Mesenchymal stem cell (in vitro differentiated cells and primary cell): ENCODE results near the gene KISS1R.
A peak's percentile ranks its signal among the peaks of the same experiment; 100 is the strongest.

Experiments
- DNase-seq: peaks from one replicate; pipeline ENCODE4 v3.0.0-alpha.2; 2013
- H2AFZ ChIP-seq: one replicate; pipeline ENCODE4 v1.6.1; 2013; ENCODE audit warnings: low read depth, mild to moderate bottlenecking, control low read depth, inconsistent platforms, low read length, moderate library complexity
- H2AK5ac ChIP-seq: 2 replicates; pipeline ENCODE4 v1.6.1; 2013; ENCODE audit warnings: low read length, moderate library complexity, mild to moderate bottlenecking, inconsistent platforms; ENCODE audit not compliant: severe bottlenecking
- H2BK120ac ChIP-seq: one replicate; pipeline ENCODE4 v1.6.1; 2013; ENCODE audit warnings: low read depth, mild to moderate bottlenecking, inconsistent platforms, low read length, moderate library complexity
- H2BK12ac ChIP-seq, 2 experiments: one replicate each; pipeline ENCODE4 v1.6.1; 2013; ENCODE audit warnings: inconsistent platforms in 2 of 2, low read length in 2 of 2, mild to moderate bottlenecking in 2 of 2, moderate library complexity in 2 of 2, control low read depth in 1 of 2
- H2BK15ac ChIP-seq: one replicate; pipeline ENCODE4 v1.6.1; 2013; ENCODE audit warnings: mild to moderate bottlenecking, low read depth, inconsistent platforms; ENCODE audit not compliant: poor library complexity, severe bottlenecking
- H2BK5ac ChIP-seq: 2 replicates; pipeline ENCODE4 v1.6.1; 2013; ENCODE audit warnings: low read depth, mild to moderate bottlenecking, low read length, control low read depth, inconsistent platforms; ENCODE audit not compliant: poor library complexity, severe bottlenecking
- H3K14ac ChIP-seq, 2 experiments: one replicate each; pipeline ENCODE4 v1.6.1; 2013; ENCODE audit warnings: inconsistent platforms in 2 of 2, low read length in 2 of 2, control low read depth in 1 of 2, mild to moderate bottlenecking in 1 of 2, moderate library complexity in 1 of 2
- H3K18ac ChIP-seq, 2 experiments: one replicate each; pipeline ENCODE4 v1.6.1; 2013; ENCODE audit warnings: inconsistent platforms in 2 of 2, low read length in 2 of 2, control low read depth in 1 of 2, low read depth in 1 of 2, mild to moderate bottlenecking in 1 of 2
- H3K23ac ChIP-seq, 2 experiments: one replicate each; pipeline ENCODE4 v1.6.1; 2013; ENCODE audit warnings: inconsistent platforms in 2 of 2, low read length in 2 of 2, mild to moderate bottlenecking in 2 of 2, moderate library complexity in 2 of 2, control low read depth in 1 of 2
- H3K27ac ChIP-seq: 2 replicates; pipeline ENCODE4 v1.5.1; 2013; ENCODE audit warnings: mild to moderate bottlenecking, moderate library complexity, low read length, control low read depth, inconsistent platforms; ENCODE audit not compliant: poor library complexity, severe bottlenecking
- H3K27me3 ChIP-seq, 2 experiments: 2 replicates each; pipeline versions ENCODE4 v1.6.1 to v1.7.0; 2013; ENCODE audit warnings: low read length in 2 of 2, mild to moderate bottlenecking in 2 of 2, moderate library complexity in 2 of 2, control low read depth in 1 of 2, inconsistent platforms in 1 of 2; ENCODE audit not compliant: control insufficient read depth in 1 of 2, insufficient read depth in 1 of 2
- H3K36me3 ChIP-seq, 2 experiments: 2 replicates each; pipeline versions ENCODE4 v1.6.1 to v1.7.0; 2013; ENCODE audit warnings: low read length in 2 of 2, control low read depth in 1 of 2, inconsistent platforms in 1 of 2, low read depth in 1 of 2, mild to moderate bottlenecking in 1 of 2; ENCODE audit not compliant: insufficient read depth in 2 of 2, control insufficient read depth in 1 of 2
- H3K4ac ChIP-seq, 2 experiments: one replicate each; pipeline ENCODE4 v1.6.1; 2013; ENCODE audit warnings: inconsistent platforms in 2 of 2, low read length in 2 of 2, mild to moderate bottlenecking in 2 of 2, moderate library complexity in 2 of 2, control low read depth in 1 of 2, low read depth in 1 of 2
- H3K4me1 ChIP-seq: 2 replicates; pipeline ENCODE4 v1.6.1; 2013; ENCODE audit warnings: low read depth, low read length, control low read depth; ENCODE audit not compliant: control insufficient read depth, insufficient read depth
- H3K4me2 ChIP-seq: 2 replicates; pipeline ENCODE4 v1.6.1; 2013; ENCODE audit warnings: low read length, mild to moderate bottlenecking, inconsistent platforms; ENCODE audit not compliant: poor library complexity, severe bottlenecking
- H3K4me3 ChIP-seq, 2 experiments: 2 replicates each; pipeline versions ENCODE4 v1.5.1 to v1.7.0; 2013; ENCODE audit warnings: low read length in 2 of 2, mild to moderate bottlenecking in 2 of 2, control low read depth in 1 of 2, low read depth in 1 of 2; ENCODE audit not compliant: insufficient read depth in 1 of 2
- H3K79me1 ChIP-seq: replicated peaks from 2 replicates; pipeline ENCODE4 v1.6.1; 2013; ENCODE audit warnings: mild to moderate bottlenecking, control low read depth, low read length, inconsistent platforms; ENCODE audit not compliant: poor library complexity, severe bottlenecking
- H3K9ac ChIP-seq: 2 replicates; pipeline ENCODE4 v1.7.0; 2013; ENCODE audit warnings: mild to moderate bottlenecking, low read length, moderate library complexity
- H3K9me3 ChIP-seq: 2 replicates; pipeline ENCODE4 v1.7.0; 2013; ENCODE audit warnings: mild to moderate bottlenecking, low read length; ENCODE audit not compliant: control insufficient read depth
- H4K8ac ChIP-seq: one replicate; pipeline ENCODE4 v1.6.1; 2013; ENCODE audit warnings: inconsistent platforms, mild to moderate bottlenecking, low read length, moderate library complexity
- H4K91ac ChIP-seq: one replicate; pipeline ENCODE4 v1.6.1; 2013; ENCODE audit warnings: mild to moderate bottlenecking, low read length, inconsistent platforms
- WGBS: methylation state at CpG from one replicate; pipeline ENCODE4 v1.1.7; 2013; ENCODE audit warnings: mixed read lengths; 5-methylcytosine and 5-hydroxymethylcytosine counted together

Gene KISS1R

GRCh38 chr19:869245-870177, 47.6 kb upstream of the KISS1R start:
- Histone ChIP-seq H3K4me3 (no peak overlapping the region), H4K8ac (peak overlapping the region; percentile 66), H2AFZ (no peak overlapping the region), H3K23ac (no peak overlapping the region), H3K79me1 (peaks cover 5% of the 10 kb centered on the region), H2BK12ac (peak overlapping the region; percentile 57 to 69), H2AK5ac (peak overlapping the region; percentile 60), H3K27me3 (no peaks in the 10 kb centered on the region), H3K14ac (no peak overlapping the region), H2BK5ac (no peak overlapping the region), H3K9me3 (no peaks in the 10 kb centered on the region), H3K4me1 (peaks cover 58% of the 10 kb centered on the region), H3K27ac (peak overlapping the region; percentile 61), H3K4me2 (no peak overlapping the region), H4K91ac (peak overlapping the region; percentile 90), H2BK120ac (no peak overlapping the region), H3K9ac (peak overlapping the region; percentile 68), H2BK15ac (peak overlapping the region; percentile 30), H3K4ac (peak overlapping the region in 1 of 2 experiments; percentile 32), H3K36me3 (peaks cover 17 to 52% of the 10 kb centered on the region in 2 experiments), H3K18ac (peak overlapping the region; percentile 55 to 58)
- DNase-seq, result peak; percentile 94
- WGBS, result 42% methylated on average over 23 of the region's 29 CpGs

- H3K36me3 ChIP-seq, result peaks cover 23 to 60% of the 10 kb centered on the region in 2 experiments
- H3K23ac ChIP-seq, result no peak overlapping the region
- H3K27me3 ChIP-seq, result no peaks in the 10 kb centered on the region
- no peak overlapping the region for H4K91ac ChIP-seq
- peaks cover 61% of the 10 kb centered on the region for H3K4me1 ChIP-seq
- no peak overlapping the region for H2BK5ac ChIP-seq
- H3K4me3 ChIP-seq, result no peak overlapping the region
- 98% methylated on average over 6 of the region's 8 CpGs for WGBS
- no peak overlapping the region for H2BK15ac ChIP-seq
- H3K79me1 ChIP-seq, result peaks cover 8% of the 10 kb centered on the region
- no peak overlapping the region for H3K4ac ChIP-seq
- H2BK12ac ChIP-seq, result no peak overlapping the region
- H3K4me2 ChIP-seq, result no peak overlapping the region
- no peak for DNase-seq
- H3K14ac ChIP-seq, result no peak overlapping the region
- no peak overlapping the region for H2AK5ac ChIP-seq
- H3K9ac ChIP-seq, result no peak overlapping the region
- no peaks in the 10 kb centered on the region for H3K9me3 ChIP-seq
- no peak overlapping the region for H3K27ac ChIP-seq
- H4K8ac ChIP-seq, result no peak overlapping the region
- H3K18ac ChIP-seq, result no peak overlapping the region
- H2AFZ ChIP-seq, result no peak overlapping the region
- no peak overlapping the region for H2BK120ac ChIP-seq
These were observed 46.8 kb upstream of the KISS1R start for GRCh38 chr19:870314-870713.

GRCh38 chr19:870963-871401, 46.2 kb upstream of the KISS1R start:
- no peak overlapping the region for H2AFZ ChIP-seq
- no peak overlapping the region for H3K14ac ChIP-seq
- no peak overlapping the region for H3K9ac ChIP-seq
- no peak overlapping the region for H4K91ac ChIP-seq
- no peak overlapping the region for H2BK15ac ChIP-seq
- no peak overlapping the region for H3K18ac ChIP-seq
- H3K4me1 ChIP-seq, result peaks cover 61% of the 10 kb centered on the region
- H2BK120ac ChIP-seq, result no peak overlapping the region
- WGBS, result 93% methylated on average over 28 of the region's 28 CpGs
- H2BK12ac ChIP-seq, result no peak overlapping the region
- H3K36me3 ChIP-seq, result peaks cover 29 to 67% of the 10 kb centered on the region in 2 experiments
- DNase-seq, result no peak
- no peak overlapping the region for H3K23ac ChIP-seq
- no peaks in the 10 kb centered on the region for H3K9me3 ChIP-seq
- H3K79me1 ChIP-seq, result peaks cover 8% of the 10 kb centered on the region
- H3K4me2 ChIP-seq, result no peak overlapping the region
- no peak overlapping the region for H4K8ac ChIP-seq
- no peak overlapping the region for H3K4me3 ChIP-seq
- H2BK5ac ChIP-seq, result no peak overlapping the region
- no peak overlapping the region for H3K27ac ChIP-seq
- no peaks in the 10 kb centered on the region for H3K27me3 ChIP-seq
- H3K4ac ChIP-seq, result no peak overlapping the region
- no peak overlapping the region for H2AK5ac ChIP-seq

GRCh38 chr19:871446-872265, 45.5 kb upstream of the KISS1R start:
- H2BK12ac ChIP-seq, result peak overlapping the region in 1 of 2 experiments; percentile 48
- peak; percentile 37 for DNase-seq
- no peak overlapping the region for H3K18ac ChIP-seq
- no peak overlapping the region for H4K91ac ChIP-seq
- H3K14ac ChIP-seq, result no peak overlapping the region
- no peak overlapping the region for H2BK15ac ChIP-seq
- H3K9me3 ChIP-seq, result no peaks in the 10 kb centered on the region
- peaks cover 59% of the 10 kb centered on the region for H3K4me1 ChIP-seq
- peaks cover 8% of the 10 kb centered on the region for H3K79me1 ChIP-seq
- 91% methylated on average over 21 of the region's 33 CpGs for WGBS
- H3K27me3 ChIP-seq, result no peaks in the 10 kb centered on the region
- no peak overlapping the region for H2BK120ac ChIP-seq
- H3K9ac ChIP-seq, result no peak overlapping the region
- no peak overlapping the region for H2BK5ac ChIP-seq
- no peak overlapping the region for H3K4me2 ChIP-seq
- no peak overlapping the region for H2AFZ ChIP-seq
- H3K36me3 ChIP-seq, result peaks cover 36 to 73% of the 10 kb centered on the region in 2 experiments
- H4K8ac ChIP-seq, result no peak overlapping the region
- no peak overlapping the region for H3K23ac ChIP-seq
- H3K27ac ChIP-seq, result no peak overlapping the region
- no peak overlapping the region for H3K4me3 ChIP-seq
- H3K4ac ChIP-seq, result no peak overlapping the region
- no peak overlapping the region for H2AK5ac ChIP-seq
